ENCODE results near the gene TFR2.

DNA sequence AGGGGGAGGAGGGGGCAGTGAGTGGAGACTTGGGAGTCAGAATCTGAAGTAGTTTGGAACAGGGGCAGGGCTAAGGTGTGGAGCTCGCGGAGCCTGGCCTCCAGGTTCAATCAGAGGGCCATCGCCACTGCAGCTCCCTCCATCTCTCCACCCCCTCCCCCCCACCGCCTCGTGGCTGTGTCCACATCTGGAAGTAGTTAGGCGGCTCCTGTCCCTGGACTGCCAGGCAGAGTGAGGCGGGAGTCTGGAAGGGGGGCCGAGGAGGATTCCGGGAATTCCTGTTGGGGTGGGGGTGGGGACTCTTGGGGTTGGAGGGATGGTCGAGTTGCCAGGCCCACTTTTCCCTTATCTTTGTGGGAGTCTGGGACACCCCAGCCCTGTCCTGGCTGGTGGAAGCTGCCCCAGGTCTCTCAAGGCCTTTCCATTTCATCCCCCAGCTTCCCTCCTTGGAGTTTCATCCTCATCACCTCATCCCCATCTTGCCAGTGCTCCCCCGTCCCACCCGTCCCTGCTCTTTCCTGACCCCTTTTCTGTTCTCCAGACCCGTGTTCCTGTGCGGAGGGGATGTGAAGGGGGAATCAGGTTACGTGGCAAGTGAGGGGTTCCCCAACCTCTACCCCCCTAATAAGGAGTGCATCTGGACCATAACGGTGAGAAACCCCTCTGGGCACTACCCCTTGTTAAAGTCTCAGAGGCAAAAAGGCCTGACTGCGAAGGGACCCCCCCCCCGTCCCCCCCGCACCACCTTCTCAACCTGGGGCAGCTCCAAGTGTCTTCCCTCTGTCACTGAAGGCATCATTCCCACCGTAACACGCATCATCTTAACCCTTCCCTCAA is 38.2 kb downstream of the TFR2 start:
- TF ChIP-seq CTCF (IDR thresholded peaks at IDR 0.05) (no peak), POLR2A (IDR thresholded peaks at IDR 0.05) (no peak)

Data from heart left ventricle (tissue), 13 donors.